Activated CD4-positive, alpha-beta memory T cell treated with anti-CD3 and anti-CD28 coated beads, Interleukin-2, amount 10 ng/mL, durations not matched to agents 7 days and 5 days (primary cell): ENCODE results near the gene SCUBE1. TPM values are rescaled to one million over a fixed set of nuclear protein-coding genes. Genes with fewer than 3 reads are reported as not detected.

Experiments
- CTCF ChIA-PET: fragments of 350-600 bp; sonication (Branson Sonifier 250); formaldehyde crosslinking; loops from one replicate; lab custom pipeline; 2021; ENCODE audit warnings: antibody characterized with exemption, inconsistent platforms; lab: Charles Lee
- POLR2A ChIA-PET: fragments of 350-600 bp; sonication (Branson Sonifier 250); formaldehyde crosslinking; loops from one replicate; lab custom pipeline; 2021; ENCODE audit warnings: antibody characterized with exemption; lab: Charles Lee
- DNase-seq: peaks from one replicate; pipeline ENCODE4 v3.0.0-alpha.2; 2020
- H3K27ac Mint-ChIP-seq: one replicate; pipeline ENCODE4 v1.8.0; 2021; ENCODE audit warnings: mild to moderate bottlenecking, mixed read lengths
- H3K27me3 Mint-ChIP-seq: one replicate; pipeline ENCODE4 v1.8.0; 2021; ENCODE audit warnings: mixed read lengths
- H3K36me3 Mint-ChIP-seq: one replicate; pipeline ENCODE4 v1.8.0; 2021; ENCODE audit warnings: low read depth, mixed read lengths
- H3K4me1 Mint-ChIP-seq: one replicate; pipeline ENCODE4 v1.8.0; 2021; ENCODE audit warnings: mixed read lengths
- H3K4me3 Mint-ChIP-seq: one replicate; pipeline ENCODE4 v1.8.0; 2021; ENCODE audit warnings: mild to moderate bottlenecking, mixed read lengths
- H3K9me3 Mint-ChIP-seq: one replicate; pipeline ENCODE4 v1.8.0; 2021; ENCODE audit warnings: mixed read lengths
- total RNA-seq, 2 experiments: library from RNA; stranded (reverse); gene quantifications; one replicate each; pipeline ENCODE4 v1.2.3, GENCODE V29; 2021

Gene SCUBE1
- total RNA-seq = under 1 TPM; 0.15 to 0.20 TPM

DNA sequence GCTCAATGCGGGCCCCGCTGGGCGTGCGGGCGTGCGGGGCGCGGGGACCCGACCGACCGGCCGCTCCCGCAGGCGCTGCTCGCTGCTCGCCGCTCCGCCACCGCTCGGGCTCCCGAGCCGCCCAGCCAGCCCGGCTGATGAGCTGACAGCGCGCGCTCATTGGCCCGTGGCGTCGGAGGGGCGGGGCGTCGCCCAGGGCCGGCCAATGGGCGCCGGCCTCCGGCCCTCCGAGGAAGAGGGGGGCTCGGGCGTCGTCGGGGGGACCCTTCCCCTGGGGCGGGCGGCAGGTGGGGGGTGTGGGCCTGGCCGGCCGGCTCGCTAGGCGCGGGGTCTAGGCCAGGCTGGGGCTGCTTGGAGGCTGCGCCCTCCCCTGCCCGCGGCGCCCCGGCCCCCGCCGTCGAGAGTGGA, at the start of gene SCUBE1:
Gene SCUBE1, minus strand, starts transcription at position 111 of the 408 bp plus-strand sequence. CDS start 111 bp downstream, outside the sequence.
- CTCF ChIA-PET = interaction anchor here (5.4 kb wide), 1 partner anchor 70 kb away, joined by 98 read pairs; no protein-coding TSS in a partner anchor
- POLR2A ChIA-PET = no interaction called here
- no peak within 1 kb of the TSS for H3K4me3 Mint-ChIP-seq

GRCh38 chr22:43392385-43392989, 49.3 kb upstream of the SCUBE1 start:
- H3K36me3 Mint-ChIP-seq = no peaks in the 10 kb centered on the region
- ChIA-PET POLR2A (no interaction called here), CTCF (no interaction called here)
- H3K4me1 Mint-ChIP-seq = no peaks in the 10 kb centered on the region
- H3K9me3 Mint-ChIP-seq = no peaks in the 10 kb centered on the region
- H3K27ac Mint-ChIP-seq = no peak overlapping the region
- H3K4me3 Mint-ChIP-seq = no peak overlapping the region
- H3K27me3 Mint-ChIP-seq = peaks cover 5% of the 10 kb centered on the region
- no peak for DNase-seq

More for the DNA sequence above, at the start of gene SCUBE1:
- H3K27me3 Mint-ChIP-seq = peaks cover 43% of the 10 kb centered on the region
- no peaks in the 10 kb centered on the region for H3K36me3 Mint-ChIP-seq
- DNase-seq = peak; percentile 55
- peaks cover 26% of the 10 kb centered on the region for H3K4me1 Mint-ChIP-seq
- no peaks in the 10 kb centered on the region for H3K9me3 Mint-ChIP-seq
- no peak within 1 kb of the TSS for H3K27ac Mint-ChIP-seq

DNA sequence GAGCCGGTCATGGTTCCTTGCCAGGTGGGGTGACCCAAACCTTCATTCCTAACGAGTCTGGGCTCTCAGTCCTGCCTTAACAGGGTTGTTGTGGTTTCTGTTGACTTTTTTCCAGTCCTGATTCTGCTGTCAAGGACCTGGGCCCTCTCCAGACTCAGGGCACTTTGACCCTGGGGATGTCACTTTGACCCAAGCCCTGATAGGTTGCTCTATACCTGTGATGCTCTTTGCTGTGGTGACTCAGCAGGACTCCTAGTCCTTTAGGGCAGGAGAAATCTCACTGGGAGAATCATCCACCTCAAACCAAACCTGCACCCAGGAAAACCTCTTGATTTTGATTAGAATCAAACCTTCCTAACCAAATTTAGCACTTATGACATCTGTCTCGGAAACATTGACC, 48.1 kb upstream of the SCUBE1 start:
- POLR2A ChIA-PET = no interaction called here
- CTCF ChIA-PET = no interaction called here
- H3K4me3 Mint-ChIP-seq = no peak overlapping the region
- H3K36me3 Mint-ChIP-seq = no peaks in the 10 kb centered on the region
- no peak overlapping the region for H3K27ac Mint-ChIP-seq
- no peak for DNase-seq
- H3K4me1 Mint-ChIP-seq = no peaks in the 10 kb centered on the region
- peaks cover 14% of the 10 kb centered on the region for H3K27me3 Mint-ChIP-seq
- no peaks in the 10 kb centered on the region for H3K9me3 Mint-ChIP-seq

DNA sequence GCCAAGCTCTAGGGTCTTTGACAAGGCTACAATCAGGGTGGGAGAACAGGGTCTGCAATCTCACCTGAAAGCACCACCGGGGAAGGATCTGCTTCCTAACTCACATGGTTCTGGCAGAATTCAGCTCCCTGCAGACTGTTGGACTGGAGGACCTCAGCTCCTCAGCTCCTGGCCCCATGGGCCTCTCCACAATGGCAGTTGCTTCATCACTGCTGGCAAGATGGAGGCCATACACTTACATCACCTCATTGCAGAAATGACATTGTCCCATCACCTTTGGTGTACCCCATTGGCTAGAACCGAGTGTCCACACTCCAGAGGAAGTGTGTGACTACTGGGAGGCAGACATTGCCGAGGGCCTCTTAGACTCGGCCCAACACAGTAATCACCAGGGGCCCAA, 47.7 kb upstream of the SCUBE1 start:
- Mint-ChIP-seq H3K27ac (no peak overlapping the region), H3K4me3 (no peak overlapping the region), H3K9me3 (no peaks in the 10 kb centered on the region), H3K4me1 (no peaks in the 10 kb centered on the region), H3K36me3 (no peaks in the 10 kb centered on the region), H3K27me3 (peaks cover 17% of the 10 kb centered on the region)
- DNase-seq = no peak
- ChIA-PET POLR2A (no interaction called here), CTCF (no interaction called here)

DNA sequence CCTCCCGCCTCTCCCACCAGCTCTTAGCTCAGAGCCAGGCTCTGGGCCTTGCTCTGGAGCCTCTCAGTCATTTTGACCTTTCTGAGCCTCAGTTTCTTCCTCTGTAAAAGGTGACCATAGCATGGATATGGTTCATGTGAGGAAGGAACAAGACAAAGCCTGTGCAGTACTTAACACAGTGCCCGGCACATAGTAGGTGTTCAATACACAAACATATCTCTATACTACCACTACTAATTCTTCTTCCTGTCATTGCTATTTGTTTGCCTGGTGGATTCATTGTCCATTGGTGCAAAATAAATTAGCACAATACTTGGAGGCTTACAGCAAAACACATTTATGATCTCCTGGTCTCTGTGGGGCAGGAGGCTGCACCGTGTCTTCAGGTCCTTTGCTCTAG, 47.0 kb upstream of the SCUBE1 start:
- Mint-ChIP-seq H3K27ac (no peak overlapping the region), H3K27me3 (peaks cover 21% of the 10 kb centered on the region), H3K36me3 (no peaks in the 10 kb centered on the region), H3K4me1 (no peaks in the 10 kb centered on the region), H3K9me3 (no peaks in the 10 kb centered on the region), H3K4me3 (no peak overlapping the region)
- ChIA-PET POLR2A (no interaction called here), CTCF (no interaction called here)
- no peak for DNase-seq

DNA sequence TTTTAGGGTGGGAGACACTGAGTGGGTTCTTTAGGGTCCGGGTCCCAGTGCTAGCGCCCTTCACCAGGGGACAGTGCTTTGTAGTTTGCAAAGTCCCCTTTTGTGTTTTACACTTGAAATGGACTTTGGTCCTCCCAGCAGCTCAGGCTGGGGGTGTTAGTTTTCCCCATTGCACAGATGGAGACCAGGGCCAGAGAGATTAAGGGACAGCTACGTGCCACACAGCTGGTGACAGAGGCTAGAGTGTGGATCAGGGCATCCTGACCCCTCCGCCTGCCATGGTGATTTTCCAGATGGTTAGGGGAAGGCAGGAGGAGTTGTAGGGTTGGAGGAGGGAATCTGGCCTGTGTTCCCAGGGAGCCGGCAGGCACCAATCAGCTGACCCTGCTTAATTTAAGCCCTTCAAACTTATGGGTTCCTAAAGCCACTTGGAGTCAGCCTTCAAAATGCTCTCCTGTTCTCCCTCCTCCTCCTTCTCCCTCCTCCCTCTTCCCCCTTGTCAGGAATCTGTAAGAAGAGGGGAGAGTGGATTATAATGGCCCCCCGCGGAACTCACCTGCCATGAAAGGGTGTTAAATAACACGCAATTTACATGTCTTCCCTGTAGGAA, 46.2 kb upstream of the SCUBE1 start:
- DNase-seq = no peak
- ChIA-PET CTCF (interaction anchor here (1.5 kb wide), 1 partner anchor 125 kb away, joined by 4 read pairs; no protein-coding TSS in a partner anchor), POLR2A (no interaction called here)
- Mint-ChIP-seq H3K27me3 (peaks cover 28% of the 10 kb centered on the region), H3K27ac (no peak overlapping the region), H3K4me3 (no peak overlapping the region), H3K9me3 (no peaks in the 10 kb centered on the region), H3K36me3 (no peaks in the 10 kb centered on the region), H3K4me1 (no peaks in the 10 kb centered on the region)

- H3K36me3 Mint-ChIP-seq = no peaks in the 10 kb centered on the region
- no peaks in the 10 kb centered on the region for H3K4me1 Mint-ChIP-seq
- no peaks in the 10 kb centered on the region for H3K9me3 Mint-ChIP-seq
- H3K4me3 Mint-ChIP-seq = no peak overlapping the region
- ChIA-PET CTCF (interaction anchor here (0.6 to 8.7 kb wide), 5 partner anchors 10 to 497 kb away, joined by 3 to 67 read pairs (median 4); no protein-coding TSS in a partner anchor), POLR2A (no interaction called here)
- H3K27ac Mint-ChIP-seq = no peak overlapping the region
- peak; percentile 75 for DNase-seq
- H3K27me3 Mint-ChIP-seq = peaks cover 32% of the 10 kb centered on the region
These were observed 45.3 kb upstream of the SCUBE1 start for GRCh38 chr22:43388420-43388851.

GRCh38 chr22:43387815-43388214, 44.6 kb upstream of the SCUBE1 start:
- no peak for DNase-seq
- no peaks in the 10 kb centered on the region for H3K4me1 Mint-ChIP-seq
- CTCF ChIA-PET = interaction anchor here (0.7 to 8.7 kb wide), 3 partner anchors 114 to 497 kb away, joined by 4 to 67 read pairs (median 11); no protein-coding TSS in a partner anchor
- no peaks in the 10 kb centered on the region for H3K9me3 Mint-ChIP-seq
- H3K27me3 Mint-ChIP-seq = peaks cover 32% of the 10 kb centered on the region
- H3K27ac Mint-ChIP-seq = no peak overlapping the region
- POLR2A ChIA-PET = no interaction called here
- H3K4me3 Mint-ChIP-seq = no peak overlapping the region
- no peaks in the 10 kb centered on the region for H3K36me3 Mint-ChIP-seq

DNA sequence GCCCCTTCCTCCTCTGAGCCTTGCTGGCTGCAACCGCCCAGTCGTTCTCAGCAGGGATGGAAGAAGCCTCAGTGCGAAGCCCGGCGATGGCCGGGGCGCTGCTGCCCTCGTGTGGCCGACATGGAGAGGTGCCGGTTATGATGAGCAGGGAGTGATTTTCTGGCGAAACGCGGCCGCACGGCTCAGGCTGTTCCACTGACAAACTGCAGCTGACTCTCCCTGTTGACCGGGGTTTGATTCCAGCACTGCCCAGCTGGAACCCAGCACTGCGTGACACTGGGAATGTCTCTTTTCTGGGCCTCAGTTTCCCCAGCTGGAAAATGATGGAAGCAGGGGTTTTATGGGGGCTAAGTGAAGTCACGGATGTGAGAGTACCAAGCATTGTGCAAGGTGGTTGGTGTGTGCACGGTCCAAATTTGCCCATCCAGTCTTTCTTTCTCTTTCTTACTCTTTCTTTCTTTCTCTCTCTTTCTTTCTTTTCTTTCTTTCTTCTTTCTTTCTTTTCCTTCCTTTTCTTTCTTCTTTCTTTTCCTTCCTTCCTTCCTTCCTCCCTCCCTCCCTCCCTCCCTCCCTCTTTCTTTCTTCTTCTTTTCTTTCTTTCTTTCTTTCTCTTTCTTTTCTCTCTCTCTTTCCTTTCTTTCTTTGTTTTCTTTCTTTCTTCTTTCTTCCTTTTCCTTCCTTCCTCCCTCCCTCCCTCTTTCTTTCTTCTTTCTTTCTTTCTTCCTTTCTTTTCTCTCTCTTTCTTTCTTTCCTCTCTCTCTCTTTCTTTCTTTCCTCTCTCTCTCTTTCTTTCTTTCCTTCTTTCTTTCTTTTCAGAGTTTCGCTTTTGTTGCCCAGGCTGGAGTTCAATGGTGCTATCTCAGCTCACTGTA, 42.8 kb upstream of the SCUBE1 start:
- H3K27ac Mint-ChIP-seq = no peak overlapping the region
- peaks cover 10% of the 10 kb centered on the region for H3K4me1 Mint-ChIP-seq
- no peak overlapping the region for H3K4me3 Mint-ChIP-seq
- ChIA-PET CTCF (interaction anchor here (0.6 to 8.7 kb wide), 12 partner anchors 9 to 156 kb away, joined by 3 to 67 read pairs (median 6); no protein-coding TSS in a partner anchor), POLR2A (no interaction called here)
- DNase-seq = peak; percentile 77
- peaks cover 42% of the 10 kb centered on the region for H3K27me3 Mint-ChIP-seq
- H3K36me3 Mint-ChIP-seq = no peaks in the 10 kb centered on the region
- H3K9me3 Mint-ChIP-seq = no peaks in the 10 kb centered on the region

DNA sequence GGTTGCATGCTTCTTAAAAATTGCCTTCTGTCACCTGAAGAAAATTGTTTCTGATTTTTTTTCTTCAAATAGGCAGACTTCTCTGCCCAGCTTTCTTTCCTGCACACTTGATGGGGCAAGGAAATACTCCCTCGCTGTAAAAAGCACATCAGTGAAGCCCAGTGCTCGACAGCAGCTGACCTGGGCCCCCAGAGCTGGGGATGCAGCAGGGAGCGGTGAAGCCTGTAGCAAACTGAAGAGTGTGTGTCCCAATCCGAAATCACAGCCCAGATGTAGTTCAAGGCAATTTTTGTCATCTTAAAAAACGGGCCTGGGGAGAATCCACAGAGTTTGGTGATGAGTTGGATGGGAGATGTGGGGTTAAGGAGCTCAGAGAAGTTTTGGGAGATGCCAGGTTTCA, 41.7 kb upstream of the SCUBE1 start:
- CTCF ChIA-PET = interaction anchor here (0.8 to 8.7 kb wide), 8 partner anchors 20 to 155 kb away, joined by 3 to 67 read pairs (median 6); no protein-coding TSS in a partner anchor
- Mint-ChIP-seq H3K27me3 (peaks cover 52% of the 10 kb centered on the region), H3K4me1 (peaks cover 13% of the 10 kb centered on the region), H3K9me3 (no peaks in the 10 kb centered on the region), H3K36me3 (no peaks in the 10 kb centered on the region), H3K4me3 (no peak overlapping the region), H3K27ac (no peak overlapping the region)
- DNase-seq = no peak
- POLR2A ChIA-PET = no interaction called here

DNA sequence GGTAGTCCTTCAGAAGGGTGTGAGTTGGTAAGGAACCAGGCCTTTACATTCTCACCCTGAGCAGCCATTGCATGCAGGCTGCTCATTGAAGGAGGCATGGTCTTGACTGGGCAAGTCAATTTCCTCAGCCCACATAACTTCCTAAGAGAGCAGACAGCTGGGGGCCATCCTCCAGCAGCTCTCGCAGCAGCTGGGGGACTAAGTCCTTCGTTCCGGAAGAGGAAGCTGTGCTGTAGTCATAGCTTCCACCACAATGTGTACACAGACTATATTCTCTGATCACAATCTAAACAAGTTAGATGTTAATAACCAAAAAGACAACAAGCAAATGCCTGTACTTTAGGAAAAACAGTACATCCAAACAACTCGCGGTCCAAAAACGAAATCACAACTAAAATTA, 38.5 kb upstream of the SCUBE1 start:
- DNase-seq = peak; percentile 26
- CTCF ChIA-PET = interaction anchor here (0.6 to 8.7 kb wide), 7 partner anchors 14 to 501 kb away, joined by 3 to 67 read pairs (median 6); no protein-coding TSS in a partner anchor

GRCh38 chr22:43377896-43378704, 34.9 kb upstream of the SCUBE1 start:
- no peaks in the 10 kb centered on the region for H3K9me3 Mint-ChIP-seq
- no peak overlapping the region for H3K27ac Mint-ChIP-seq
- peaks cover 68% of the 10 kb centered on the region for H3K27me3 Mint-ChIP-seq
- no peak overlapping the region for H3K4me3 Mint-ChIP-seq
- ChIA-PET POLR2A (interaction anchor here (0.9 to 1.7 kb wide), 6 partner anchors 12 to 114 kb away, joined by 3 to 8 read pairs (median 4); no protein-coding TSS in a partner anchor), CTCF (interaction anchor here (0.7 to 2.8 kb wide), 7 partner anchors 8 to 190 kb away, joined by 3 to 26 read pairs (median 4); no protein-coding TSS in a partner anchor)
- no peaks in the 10 kb centered on the region for H3K36me3 Mint-ChIP-seq
- peaks cover 39% of the 10 kb centered on the region for H3K4me1 Mint-ChIP-seq
- DNase-seq = peak; percentile 44

More for the DNA sequence above, 38.5 kb upstream of the SCUBE1 start:
- Mint-ChIP-seq H3K4me3 (no peak overlapping the region), H3K36me3 (no peaks in the 10 kb centered on the region), H3K27ac (no peak overlapping the region), H3K4me1 (peaks cover 36% of the 10 kb centered on the region), H3K27me3 (peaks cover 66% of the 10 kb centered on the region), H3K9me3 (no peaks in the 10 kb centered on the region)
- POLR2A ChIA-PET = interaction anchor here (1.2 to 1.9 kb wide), 2 partner anchors 36 to 118 kb away, joined by 4 to 6 read pairs; no protein-coding TSS in a partner anchor
